EL (cell line): ENCODE measurements around the gene SPATA4.
"Not testable (repeated sequence)": the region's sequence is repeated elsewhere in the genome, so short reads cannot be mapped to it uniquely, and the experiment has no call there.

Experiments used
- DNase-seq: peaks from one replicate; pipeline ENCODE4 v3.0.0-alpha.2; 2016

Gene SPATA4

DNA sequence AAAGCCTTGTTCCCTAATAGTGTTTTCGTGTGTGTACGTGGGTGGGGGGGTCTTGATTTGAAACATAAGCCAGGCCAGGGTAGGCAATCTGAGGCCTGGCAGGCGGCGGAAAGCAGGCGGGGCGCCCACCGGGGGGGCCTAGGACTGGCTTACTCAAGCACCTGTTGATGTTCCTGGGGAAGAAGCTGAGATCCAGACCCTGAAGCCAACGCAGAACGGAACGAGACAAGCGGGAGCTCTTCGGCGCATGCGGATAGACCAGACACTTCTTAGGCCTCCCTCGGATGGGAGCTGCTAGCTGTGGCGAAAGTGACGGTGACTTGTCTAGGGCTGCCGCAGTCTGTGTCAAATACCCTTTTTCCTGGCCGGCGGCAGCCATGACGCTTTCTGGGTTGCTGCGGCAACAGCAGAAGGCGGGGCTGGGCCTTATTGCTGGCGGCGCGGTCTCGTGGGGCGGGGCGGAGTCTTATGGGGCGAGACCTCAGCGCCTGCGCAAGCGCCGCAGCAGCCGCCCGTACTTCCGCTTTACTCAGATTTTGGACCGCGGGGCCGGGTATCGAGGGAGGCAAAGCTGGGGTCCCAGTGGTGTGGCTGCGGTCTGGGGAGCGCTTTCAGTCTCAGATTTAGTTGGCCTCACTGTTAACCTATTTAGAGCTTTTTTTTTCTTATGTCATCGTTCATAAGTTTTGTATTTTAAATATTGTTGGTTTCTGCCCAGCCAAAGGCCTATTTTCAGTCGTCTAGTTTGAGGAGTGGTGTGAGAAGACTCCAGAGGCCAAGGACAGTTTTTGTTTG is at the start of gene SPATA4:
Gene SPATA4 (minus strand): TSS at position 402 of the 795 bp plus-strand sequence. CDS start 23 bp downstream, at position 379.
- peak; percentile 90 for DNase-seq

DNA sequence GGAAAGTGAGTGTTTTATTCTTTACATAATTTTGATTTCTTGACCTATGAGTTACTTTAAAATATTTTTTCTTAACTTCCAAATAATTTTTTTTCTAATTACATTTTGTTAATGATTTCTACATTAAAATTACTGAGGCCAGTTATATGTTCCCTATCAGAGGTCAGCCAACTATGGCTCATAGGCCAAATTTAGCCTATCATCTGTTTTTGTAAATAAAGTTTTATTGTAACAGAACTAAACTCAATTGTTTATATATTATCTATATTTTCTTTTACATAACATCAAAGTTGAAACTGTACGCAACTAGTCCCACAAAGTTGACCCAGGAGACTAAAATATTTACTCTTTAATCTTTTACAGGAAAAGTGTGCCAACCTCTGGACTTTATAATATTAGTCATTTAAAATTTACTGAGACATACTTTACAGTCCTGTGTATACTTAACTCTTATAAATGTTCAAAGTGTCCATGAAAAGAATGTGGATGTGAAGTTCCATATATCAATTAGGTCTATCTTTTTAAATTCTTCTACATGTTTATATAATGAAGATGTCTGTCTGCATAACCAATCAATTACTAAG is 47.5 kb upstream of the SPATA4 start:
- no peak for DNase-seq

DNA sequence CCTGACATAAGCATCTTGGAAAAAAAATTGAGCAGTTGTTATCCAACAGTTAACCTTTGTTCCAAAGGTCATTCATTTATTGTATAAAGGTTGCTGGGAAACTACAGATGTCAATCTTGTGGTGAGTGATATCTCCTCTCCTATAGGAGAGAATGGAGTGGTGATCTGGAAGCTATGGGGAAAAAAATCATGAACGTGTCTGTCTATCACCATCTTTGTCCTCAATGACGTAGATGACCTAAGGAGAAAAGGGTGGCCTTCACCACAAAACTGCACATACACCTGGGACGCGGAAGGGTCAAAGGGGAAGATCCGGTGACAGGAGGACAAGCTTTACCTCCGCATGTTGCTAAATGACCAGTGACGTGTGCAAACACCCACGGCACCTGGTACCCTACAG is 46.3 kb upstream of the SPATA4 start:
- DNase-seq = no peak

DNA sequence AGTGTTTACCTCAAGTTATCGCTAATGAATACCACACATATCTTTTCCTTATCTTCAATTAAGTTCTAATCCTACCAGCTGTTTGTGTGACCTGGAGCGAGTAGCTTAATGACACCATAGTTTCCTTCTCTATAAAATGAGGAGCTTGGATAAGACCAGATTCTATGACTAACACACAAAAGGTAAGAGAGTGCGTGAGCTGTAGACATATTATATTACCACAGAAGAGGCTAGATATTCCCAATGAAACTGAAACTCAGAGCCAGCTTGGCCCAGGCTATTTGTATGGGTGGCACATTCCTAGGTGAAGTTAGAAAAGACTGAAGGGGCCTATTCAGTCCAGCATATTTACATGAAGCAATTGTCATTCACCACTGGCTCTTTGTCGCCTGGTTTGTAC is 43.4 kb upstream of the SPATA4 start:
- DNase-seq = peak; percentile 31

DNA sequence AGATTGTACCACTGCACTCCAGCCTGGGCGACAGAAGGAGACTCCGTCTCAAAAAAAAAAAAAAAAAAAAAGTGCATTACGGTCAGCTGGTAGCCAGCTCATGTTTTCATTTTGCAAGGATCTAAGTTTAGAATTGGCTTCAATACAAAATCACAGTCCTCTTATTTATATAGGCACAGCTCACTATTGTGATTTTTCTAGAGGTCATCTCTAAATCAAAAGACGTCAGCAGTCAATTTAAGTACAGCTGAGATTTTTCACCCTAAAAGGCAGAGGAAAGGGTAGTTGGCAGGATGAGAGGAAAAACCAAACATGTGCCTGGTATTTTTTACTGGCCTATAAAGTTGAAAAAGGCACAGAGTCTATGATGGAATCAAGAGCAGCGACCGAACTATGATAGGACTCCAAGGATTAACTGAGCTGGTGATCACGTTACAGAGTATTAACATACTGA is 42.8 kb upstream of the SPATA4 start:
- peak; percentile 60 for DNase-seq

DNA sequence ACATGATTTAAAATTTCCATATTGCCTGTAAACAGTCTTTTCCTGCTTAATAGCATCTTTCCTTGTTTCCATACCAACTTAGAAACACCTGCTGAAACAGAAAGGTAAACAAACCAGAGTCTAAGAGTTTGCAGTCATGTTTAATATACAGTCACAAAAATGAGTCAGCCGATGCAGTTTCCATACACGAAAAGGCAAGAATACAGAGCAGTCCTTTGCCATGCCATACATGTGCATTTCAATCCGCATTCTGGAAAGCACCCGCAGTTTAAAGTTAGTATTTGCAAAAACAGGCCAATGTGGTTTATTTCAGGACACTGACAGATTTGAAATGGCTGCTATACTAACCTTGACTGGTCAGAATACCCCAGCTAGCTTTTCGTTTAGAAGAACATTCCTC is 41.6 kb upstream of the SPATA4 start:
- peak; percentile 7 for DNase-seq

DNA sequence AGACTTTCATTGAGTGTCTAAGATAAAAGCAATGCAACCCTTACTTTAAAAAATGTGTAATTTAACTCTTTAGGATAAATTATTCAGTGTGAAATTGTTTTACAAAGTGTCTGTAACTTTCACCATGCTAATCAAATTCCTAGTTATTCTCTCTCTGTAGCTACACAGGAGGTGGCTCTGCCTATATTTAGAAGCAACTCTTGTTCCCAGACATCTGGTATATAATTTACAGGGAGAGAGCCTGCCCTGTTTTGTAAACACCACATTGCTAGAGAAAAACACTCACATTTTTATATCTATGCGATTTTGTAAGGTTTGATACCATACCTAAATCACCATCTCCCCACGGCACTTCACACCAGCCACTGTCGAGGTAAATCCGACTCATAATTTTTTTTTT is 35.5 kb upstream of the SPATA4 start:
- DNase-seq = no peak

DNA sequence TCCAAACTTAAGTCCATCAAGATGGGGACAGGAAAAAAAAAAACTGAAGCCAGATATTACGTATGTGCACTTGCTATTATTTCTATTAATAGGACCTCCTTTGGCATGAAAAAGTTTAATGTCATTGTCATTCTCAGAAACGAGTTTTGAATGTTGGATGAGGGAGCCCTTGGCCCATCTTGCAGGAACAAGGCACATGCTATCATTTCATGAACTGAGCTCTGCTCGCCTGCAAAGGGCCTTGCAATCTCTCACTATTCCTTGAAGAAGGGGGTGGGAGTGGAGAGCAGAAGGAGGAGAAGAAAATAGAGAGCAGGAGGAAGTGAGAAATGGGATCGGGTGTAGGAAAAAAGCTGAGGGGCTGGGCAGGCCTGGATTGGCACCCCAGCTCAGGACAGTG is 34.3 kb upstream of the SPATA4 start:
- no peak for DNase-seq

DNA sequence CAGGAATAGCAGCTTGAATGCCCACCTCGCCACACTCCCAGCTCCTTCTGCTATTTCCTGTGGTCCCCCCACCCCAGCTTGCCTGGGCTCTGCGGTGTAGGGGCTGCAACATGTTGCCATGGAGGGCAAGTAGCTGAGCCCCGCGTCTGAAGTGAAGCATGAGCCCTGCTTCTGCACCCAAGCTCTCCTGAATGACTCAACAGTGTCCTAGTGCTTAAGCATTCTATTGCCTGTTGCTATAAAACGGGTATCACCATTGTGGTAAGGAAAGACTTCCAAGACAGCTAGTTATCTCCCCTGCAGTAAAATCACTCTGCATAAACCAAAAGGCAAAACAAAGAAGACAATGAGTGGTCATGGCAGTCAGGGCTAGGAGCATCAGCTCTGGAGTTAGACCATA is 31.4 kb upstream of the SPATA4 start:
- no peak for DNase-seq

DNA sequence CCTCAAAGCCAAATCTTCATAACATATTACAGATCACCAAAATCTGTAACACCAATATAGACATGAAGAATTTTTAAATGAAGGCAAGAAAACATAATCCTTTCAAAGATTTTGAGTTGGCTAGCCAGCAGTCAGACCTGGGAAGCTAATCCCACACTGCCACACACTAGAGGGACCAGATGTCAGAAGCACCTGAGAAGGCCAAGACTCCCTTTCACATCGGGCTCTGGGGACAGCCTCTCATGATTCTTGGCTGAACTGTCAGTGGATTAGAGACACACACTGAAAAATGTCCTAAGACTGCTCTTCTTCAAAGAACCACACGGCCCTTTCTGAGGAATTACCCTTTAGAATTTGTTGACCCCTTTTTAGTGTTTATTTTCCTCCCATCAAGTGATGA is 28.2 kb upstream of the SPATA4 start:
- DNase-seq = no peak

DNA sequence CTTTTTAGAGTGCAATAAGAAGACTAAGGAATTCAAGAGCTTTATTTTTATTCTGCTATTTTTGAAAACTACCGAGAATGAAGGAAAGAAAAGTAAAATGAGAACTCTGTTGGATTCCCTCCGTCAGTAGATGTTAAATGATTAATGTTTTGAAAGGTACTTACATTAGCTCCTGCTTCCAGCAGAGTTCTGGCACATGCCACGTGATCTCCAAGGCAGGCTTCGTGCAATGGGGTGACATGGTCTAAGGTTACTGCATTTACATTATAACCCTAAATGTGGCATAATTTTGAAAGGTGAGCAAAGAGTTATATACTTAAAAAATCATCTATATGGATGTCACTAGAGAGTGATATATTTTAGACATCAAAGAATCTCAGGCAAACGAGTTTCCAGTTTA is 26.8 kb upstream of the SPATA4 start:
- no peak for DNase-seq

DNA sequence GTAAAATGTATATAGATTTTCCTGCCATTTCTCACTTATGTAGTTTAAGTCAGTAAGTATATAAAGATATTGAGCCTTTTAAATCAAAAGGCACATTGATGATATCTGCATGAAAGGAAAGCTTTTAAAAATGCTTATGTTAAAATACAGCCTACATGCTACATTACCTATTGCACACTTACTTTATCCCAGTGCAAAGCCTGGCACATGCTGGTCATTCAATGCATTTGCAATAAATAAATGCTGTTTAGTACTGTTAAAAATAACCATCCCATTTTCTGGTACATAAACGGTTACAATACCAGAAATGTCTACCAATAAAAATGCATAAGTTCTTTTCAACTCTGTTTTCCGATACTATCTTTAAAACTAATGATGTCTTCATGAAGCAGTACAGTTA is 22.1 kb upstream of the SPATA4 start:
- no peak for DNase-seq

DNA sequence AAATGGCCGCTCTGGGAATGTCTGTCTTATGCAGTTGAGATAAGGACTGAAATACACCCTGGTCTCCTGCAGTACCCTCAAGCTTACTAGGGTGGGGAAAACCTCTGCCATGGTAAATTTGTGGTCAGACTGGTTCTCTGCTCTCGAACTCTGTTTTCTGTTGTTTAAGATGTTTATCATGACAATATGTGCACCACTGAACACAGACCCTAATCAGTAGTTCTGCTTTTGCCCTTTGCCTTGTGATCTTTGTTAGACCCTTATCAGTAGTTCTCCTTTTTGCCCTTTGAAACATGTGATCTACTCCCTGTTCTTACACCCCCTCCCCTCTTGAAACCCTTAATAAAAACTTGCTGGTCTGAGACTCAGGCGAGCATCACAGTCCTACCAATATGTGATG is 17.0 kb upstream of the SPATA4 start:
- not testable (repeated sequence) for DNase-seq

DNA sequence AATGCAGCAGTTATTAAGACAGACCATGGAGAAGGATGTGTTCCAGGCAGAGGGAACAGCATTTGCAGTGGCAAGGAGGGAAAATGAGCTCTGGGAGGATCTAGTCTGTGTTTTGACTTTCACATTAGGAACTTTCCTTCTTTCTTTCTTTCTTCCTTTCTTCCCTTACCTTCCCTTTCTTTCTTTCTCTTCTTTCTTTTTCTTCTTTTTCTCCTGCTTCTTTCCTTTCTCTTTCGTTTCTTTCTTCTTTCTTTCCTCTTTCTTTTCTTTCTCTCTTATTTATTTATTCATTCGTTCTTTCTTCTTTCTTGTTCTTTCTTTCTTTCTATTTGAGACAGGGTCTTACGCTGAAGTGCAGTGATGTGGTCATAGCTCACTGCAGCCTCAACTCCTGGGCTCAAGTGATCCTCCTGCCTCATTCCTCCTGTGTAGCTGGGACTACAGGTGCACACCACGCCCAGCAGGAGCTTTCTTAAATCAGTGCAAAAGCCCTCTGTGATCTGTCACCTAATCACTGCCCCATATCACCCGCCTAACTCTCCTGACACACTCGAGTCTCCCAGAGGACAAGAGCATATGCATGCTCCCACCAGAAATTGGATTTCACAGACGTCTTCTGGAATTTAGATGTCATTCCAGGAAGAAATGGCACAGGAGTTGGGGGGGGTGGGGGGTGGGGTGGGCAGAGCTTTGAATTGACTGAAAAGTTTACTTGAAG is 15.4 kb upstream of the SPATA4 start:
- no peak for DNase-seq

DNA sequence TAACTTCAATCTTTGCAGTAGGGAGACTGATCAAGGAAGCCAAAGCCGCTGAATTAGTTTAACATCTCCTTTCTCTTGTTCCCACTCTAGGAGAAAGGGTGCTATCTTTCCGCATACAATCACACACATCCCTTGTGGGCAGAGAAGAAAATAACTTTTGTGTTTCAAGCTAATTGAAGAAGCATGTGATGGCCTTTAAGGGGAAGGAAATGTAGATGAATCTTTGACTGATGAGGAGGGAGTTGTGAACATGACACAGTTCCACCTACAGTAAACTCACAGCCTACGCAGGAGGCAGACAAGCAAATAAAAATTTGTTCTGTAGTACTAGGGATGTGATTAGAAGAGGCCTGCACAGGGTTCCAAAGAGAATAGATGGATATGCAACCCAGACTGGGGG is 14.7 kb upstream of the SPATA4 start:
- DNase-seq = no peak

DNA sequence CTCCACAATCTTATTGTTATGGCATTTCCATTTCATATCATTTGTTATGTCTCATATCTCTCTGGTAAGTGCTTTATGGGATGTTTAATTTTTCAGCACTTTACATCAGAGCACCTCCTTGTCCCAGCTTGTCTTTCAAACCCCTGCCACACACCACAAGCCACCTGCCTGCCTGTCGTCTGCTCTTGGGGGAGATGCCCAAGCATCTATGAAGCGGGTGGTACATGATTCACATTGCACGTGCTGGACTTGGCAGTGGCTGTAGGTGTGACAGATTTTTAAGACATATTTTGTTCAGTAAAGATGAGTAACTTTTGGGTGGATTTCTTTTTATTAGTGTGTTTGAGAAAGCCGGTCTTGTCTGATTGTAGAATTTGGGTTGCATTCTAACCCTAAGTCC is 14.2 kb upstream of the SPATA4 start:
- no peak for DNase-seq

DNA sequence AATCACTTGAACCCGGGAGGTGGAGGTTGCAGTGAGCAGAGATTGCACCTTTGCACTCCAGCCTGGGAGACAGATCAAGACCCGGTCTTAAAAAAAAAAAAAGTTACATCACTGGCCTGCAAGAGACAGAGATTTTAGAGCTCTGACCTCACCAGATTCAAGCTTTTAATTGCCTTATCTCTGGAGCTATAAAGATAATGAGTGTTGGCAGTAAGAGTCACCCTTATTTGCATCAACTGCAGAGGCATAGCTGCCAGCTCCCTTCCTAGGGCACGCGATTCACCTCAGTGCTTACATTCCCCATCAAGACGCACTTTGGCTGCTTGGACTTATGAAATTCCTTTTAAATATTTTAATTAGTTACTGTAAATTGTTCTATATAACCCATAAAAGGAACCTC is 12.5 kb upstream of the SPATA4 start:
- DNase-seq = no peak

DNA sequence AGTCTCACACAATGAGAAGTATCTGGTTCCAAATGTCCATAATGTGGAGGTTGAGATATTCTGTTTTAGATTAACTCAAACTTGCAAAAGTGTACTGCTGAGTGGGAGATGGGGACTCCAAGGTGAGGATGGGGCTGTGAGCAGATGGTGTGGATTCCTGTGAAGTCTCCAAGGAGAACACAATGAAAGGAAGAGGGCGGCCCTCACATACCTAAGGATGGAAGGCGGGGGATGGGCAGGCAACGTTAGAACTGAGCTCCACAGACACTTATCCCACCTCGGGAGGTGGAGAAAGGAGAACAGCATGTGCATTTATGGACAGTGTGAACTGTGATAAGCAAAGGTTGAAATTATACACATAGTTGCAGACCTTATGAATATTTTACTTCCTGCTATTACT is 9.9 kb upstream of the SPATA4 start:
- DNase-seq = no peak

DNA sequence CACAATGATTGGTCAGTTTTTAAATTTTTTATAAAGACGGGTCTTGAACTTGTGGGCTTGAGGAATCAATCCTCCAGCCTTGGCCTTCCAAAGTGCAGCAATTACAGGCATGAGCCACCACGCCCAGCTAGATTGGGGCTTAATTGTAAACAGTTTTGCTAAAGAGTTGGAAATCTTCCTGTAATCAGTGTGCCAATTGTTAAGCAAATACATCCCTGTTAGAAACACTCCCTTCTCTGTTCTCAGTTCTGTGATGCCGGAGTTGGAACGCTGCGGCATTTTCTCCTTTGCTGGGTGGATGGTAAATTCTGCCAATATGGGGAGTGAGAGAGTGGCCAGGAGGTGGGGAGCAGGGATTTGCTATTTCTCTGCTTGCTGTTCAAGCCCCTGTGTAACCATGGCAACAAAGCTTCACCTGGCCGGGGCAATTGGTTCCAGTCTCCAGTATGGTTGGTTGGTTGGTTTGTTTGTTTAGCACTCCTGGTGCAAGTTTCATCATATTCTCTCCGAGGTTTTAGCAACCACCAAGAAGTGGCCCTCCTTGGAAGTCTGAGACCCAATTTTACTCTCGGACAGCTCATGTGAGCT is 3.0 kb upstream of the SPATA4 start:
- DNase-seq = no peak

DNA sequence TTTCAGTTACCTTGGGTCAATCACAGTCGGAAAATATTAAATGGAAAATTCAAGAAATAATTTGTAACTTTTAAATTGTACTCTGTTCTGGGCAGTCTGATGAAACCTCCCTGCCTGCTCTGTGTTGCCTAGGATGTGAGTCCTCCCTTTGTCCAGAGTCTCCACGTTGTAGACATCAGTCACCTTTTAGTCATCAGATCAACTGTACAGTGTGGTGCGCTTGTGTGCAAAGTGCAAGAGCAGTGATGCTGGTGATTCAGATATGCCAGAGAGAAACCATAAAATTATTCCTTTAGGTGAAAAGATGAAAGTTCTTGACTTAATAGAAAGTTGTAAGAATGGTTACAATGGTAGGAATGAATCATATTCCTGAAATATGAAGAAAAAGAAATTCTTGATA is 1.4 kb downstream of the SPATA4 start:
- DNase-seq = peak; percentile 81

DNA sequence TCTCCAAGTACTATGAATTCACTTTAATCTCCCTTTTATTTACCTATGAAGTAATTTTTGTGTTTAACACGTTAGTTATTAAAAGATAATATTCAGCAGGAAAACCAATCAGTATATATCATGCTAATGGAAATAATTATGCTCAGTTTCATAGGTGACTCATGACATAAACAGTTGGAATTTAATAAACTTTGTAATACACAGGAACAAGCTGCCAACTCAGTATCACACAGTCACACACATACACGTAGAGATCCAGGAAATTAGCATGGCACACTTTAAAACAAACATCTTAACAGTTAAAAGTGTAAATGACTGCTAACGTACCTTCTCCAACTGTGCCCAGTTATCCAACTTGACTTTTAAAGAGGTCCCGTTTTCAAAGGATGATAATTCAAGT is 2.3 kb downstream of the SPATA4 start:
- DNase-seq = peak; percentile 54

DNA sequence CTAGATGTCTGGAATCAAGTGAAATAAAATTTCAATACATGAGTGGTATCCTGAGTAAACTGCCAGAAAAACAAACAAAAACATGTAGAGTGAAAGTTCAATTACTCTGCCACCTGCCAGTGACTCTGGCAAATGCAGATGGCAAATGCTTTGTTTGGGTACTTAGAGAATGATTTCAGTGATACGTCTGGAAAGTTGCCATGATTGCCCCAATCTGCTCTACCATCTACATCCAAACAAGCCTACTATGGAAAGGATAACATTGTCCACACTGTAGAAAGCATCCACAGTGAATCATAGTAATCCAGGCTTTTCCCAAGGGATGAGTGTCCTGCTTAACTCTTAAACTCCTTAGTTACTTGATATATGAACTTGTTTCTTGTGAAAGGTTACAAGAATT is 3.4 kb downstream of the SPATA4 start:
- DNase-seq = peak; percentile 46

DNA sequence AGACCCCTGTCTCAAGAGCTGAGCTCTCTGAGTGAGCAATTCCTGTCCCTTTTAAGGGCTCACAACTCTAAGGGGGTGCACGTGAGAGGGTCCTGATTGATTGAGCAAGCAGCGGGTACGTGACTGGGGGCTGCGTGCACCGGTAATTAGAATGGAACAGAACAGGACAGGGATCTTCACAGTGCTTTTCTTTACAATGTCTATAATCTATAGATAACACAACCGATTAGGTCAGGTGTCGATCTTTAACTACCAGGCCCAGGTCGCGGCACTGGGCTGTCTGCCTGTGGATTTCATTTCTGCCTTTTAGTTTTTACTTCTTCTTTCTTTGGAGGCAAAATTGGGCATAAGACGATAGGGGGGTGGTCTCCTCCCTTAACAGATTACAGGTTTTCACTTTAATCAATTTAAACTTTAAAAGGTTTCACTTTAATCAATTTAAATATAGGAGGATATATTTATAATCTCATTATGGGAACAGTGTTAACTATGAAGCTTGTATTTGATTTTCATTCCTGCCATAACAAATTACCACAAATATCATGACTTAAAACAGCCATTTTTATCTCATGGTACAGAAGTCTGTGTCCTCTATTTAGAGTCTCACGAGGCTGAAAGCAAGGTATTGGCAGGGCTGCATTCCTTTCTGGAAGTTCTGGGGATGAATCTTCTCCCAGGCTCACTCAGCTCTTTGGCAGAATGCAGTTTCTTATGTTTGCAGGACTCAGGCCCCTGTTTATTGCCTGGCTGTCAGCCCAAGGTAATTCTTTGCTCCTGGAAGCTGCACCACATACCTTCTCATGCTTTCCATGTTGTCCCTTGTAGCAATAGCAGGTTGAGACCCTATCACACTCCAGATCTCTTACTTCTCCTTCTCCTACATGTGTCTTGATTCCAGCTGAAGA is 5.2 kb downstream of the SPATA4 start:
- DNase-seq = peak; percentile 15
